ENCODE data around the gene REC8. TPM values are rescaled to one million over a fixed set of nuclear protein-coding genes. Genes with fewer than 3 reads are reported as not detected.

The REC8 gene
- total RNA-seq, 1 experiment from 2014 or later, result 7.6 TPM

GRCh38 chr14:24185741-24186140 is 13.9 kb downstream of the REC8 start:
- Histone ChIP-seq H3K79me2 (ENCODE audit: insufficient read depth, low read length) (peaks cover 37% of the 10 kb centered on the region), H3K9me3 (ENCODE audit: control insufficient read depth in 1 of 2, insufficient read depth in 1 of 2, low read depth in 1 of 2, low read length in 2 of 2) (no peaks in the 10 kb centered on the region), H3K27me3 (ENCODE audit: insufficient read depth, low read length) (no peaks in the 10 kb centered on the region), H4K20me1 (ENCODE audit: insufficient read depth) (no peaks in the 10 kb centered on the region), H2AFZ (ENCODE audit: low read depth, low read length, poor library complexity, severe bottlenecking) (no peak overlapping the region), H3K36me3 (ENCODE audit: control insufficient read depth in 1 of 2, insufficient read depth in 2 of 2, low read length in 2 of 2) (peaks cover 31 to 48% of the 10 kb centered on the region in 2 experiments; a peak in 3 of 4 replicates), H3K27ac (ENCODE audit: low read depth, low read length) (no peak overlapping the region), H3K4me2 (ENCODE audit: low read length) (no peak overlapping the region), H3K9ac (ENCODE audit: low read length) (no peak overlapping the region), H3K4me3 (replicated peaks in 1 of 2; ENCODE audit: low read depth in 1 of 2, low read length in 2 of 2) (no peak overlapping the region), H3K9me2 (ENCODE audit: insufficient read depth) (no peaks in the 10 kb centered on the region), H3K4me1 (ENCODE audit: control insufficient read depth in 1 of 2, insufficient read depth in 2 of 2, low read length in 2 of 2) (peaks cover 16 to 17% of the 10 kb centered on the region in 2 experiments)
- no TSS peak for BruUV-seq (replicated peaks)
- ATAC-seq (no peak), DNase-seq (ENCODE audit: low read depth, low spot score) (no peak)
- CTCF ChIA-PET, result no interaction called here
- no peak for TF ChIP-seq CEBPB (IDR thresholded peaks at IDR 0.05; ENCODE audit: low read depth)
- TF ChIP-seq, protein P1, sequence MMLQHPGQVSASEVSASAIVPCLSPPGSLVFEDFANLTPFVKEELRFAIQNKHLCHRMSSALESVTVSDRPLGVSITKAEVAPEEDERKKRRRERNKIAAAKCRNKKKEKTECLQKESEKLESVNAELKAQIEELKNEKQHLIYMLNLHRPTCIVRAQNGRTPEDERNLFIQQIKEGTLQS (IDR thresholded peaks at IDR 0.05), result no peak
- no peak for TF ChIP-seq POLR2AphosphoS5 (IDR thresholded peaks at IDR 0.05; ENCODE audit: low read depth, low read length)
- TF ChIP-seq REST (IDR thresholded peaks at IDR 0.05; ENCODE audit: low read depth), result no peak
- no peak for TF ChIP-seq SP1 (IDR thresholded peaks at IDR 0.05; ENCODE audit: low read depth)
- TF ChIP-seq CBX3 (IDR thresholded peaks at IDR 0.05; ENCODE audit: low read depth), result no peak
- TF ChIP-seq YY1 (IDR thresholded peaks at IDR 0.05; ENCODE audit: extremely low read depth, insufficient replicate concordance, low read depth, low read length), result no peak
- TF ChIP-seq TCF7L2 (IDR thresholded peaks at IDR 0.05; ENCODE audit: borderline replicate concordance, extremely low read depth, insufficient read depth, insufficient read length), result no peak
- no peak for TF ChIP-seq SIN3A (IDR thresholded peaks at IDR 0.05; ENCODE audit: low read depth)
- no peak for TF ChIP-seq JUND (IDR thresholded peaks at IDR 0.05)
- no peak for TF ChIP-seq EGR1 (IDR thresholded peaks at IDR 0.05; ENCODE audit: low read depth)
- no peak for TF ChIP-seq CTCF (IDR thresholded peaks at IDR 0.05 in 2 of 3, conservative IDR thresholded peaks at IDR 0.05 in 1 of 3; ENCODE audit: borderline replicate concordance in 1 of 3, insufficient read depth in 1 of 3, low read depth in 2 of 3, low read length in 2 of 3)
- no peak for TF ChIP-seq SRF (IDR thresholded peaks at IDR 0.05; ENCODE audit: low read depth)
- TF ChIP-seq ZBTB33 (IDR thresholded peaks at IDR 0.05; ENCODE audit: extremely low read depth, insufficient replicate concordance, low read length), result no peak
- RAD21 ChIA-PET (ENCODE audit: low non-redundant PET in 1 of 2, low total read pairs in 2 of 2, uncharacterized antibody in 2 of 2, unreplicated experiment in 2 of 2), result no interaction called here
- POLR2A ChIA-PET, result no interaction called here
- intact Hi-C loops (cut with micrococcal nuclease), result no loop called here

Measured in HCT116 (cell line).